Pancreas (tissue), 10 donors: ENCODE measurements around the gene ANKRD28. TPM values are rescaled to one million over a fixed set of nuclear protein-coding genes. Genes with fewer than 3 reads are reported as not detected.

Experiments
- ATAC-seq, 4 donors: fragments of 200-7000 bp; cut with Tn5 transposase; one replicate each; pipeline versions ENCODE4 v1.8.0 to v1.9.1; 2020; ENCODE audit warnings: mild to moderate bottlenecking in 4 of 4, moderate library complexity in 4 of 4
- DNase-seq, 6 donors: peaks; one replicate each; pipeline ENCODE4 v3.0.0-alpha.2; 2020
- FAIRE-seq: peaks from 2 replicates; lab custom pipeline; 2012; peaks lifted over from hg19 to GRCh38; lab: Jason Lieb, UNC
- H3K27ac ChIP-seq, 4 donors: fragments of 200-600 bp; sonication (generic); 1 replicate in 3 of 4; 2 replicates in 1 of 4; pipeline versions ENCODE4 v1.5.0 to v1.8.0; 2020
- H3K27me3 ChIP-seq, 4 donors: fragments of 200-600 bp; one replicate each; pipeline ENCODE4 v1.8.0; 2021
- H3K36me3 ChIP-seq, 3 donors: fragments of 200-600 bp; sonication (generic) in 1 of 3; one replicate each; pipeline versions ENCODE4 v1.5.0 to v1.8.0; 2020 to 2021
- H3K4me1 ChIP-seq, 3 donors: fragments of 200-600 bp; one replicate each; pipeline ENCODE4 v1.8.0; 2021
- H3K4me3 ChIP-seq, 4 donors: fragments of 200-600 bp; sonication (generic) in 2 of 4; one replicate each; pipeline versions ENCODE4 v1.5.0 to v1.8.0; 2020 to 2021
- H3K9me3 ChIP-seq, 4 donors: fragments of 200-600 bp; one replicate each; pipeline ENCODE4 v1.8.0; 2021
- CTCF ChIP-seq, 4 donors: fragments of 200-600 bp; sonication (generic) in 3 of 4; IDR thresholded peaks; one replicate each; pipeline versions ENCODE4 v1.5.0 to v1.8.0; 2021; ENCODE audit warnings: antibody characterized with exemption in 4 of 4
- WGBS, 2 donors: extraction: QIAGEN DNeasy Blood & Tissue Kit; methylation state at CpG; one replicate each; pipeline ENCODE4 v1.1.7; 2013; 5-methylcytosine and 5-hydroxymethylcytosine counted together
- intact Hi-C, 3 donors: fragments of 100-400 bp; cut with DNase I; formaldehyde crosslinking; loops; one replicate each; pipeline versions ENCODE4 v1.11.1 to v1.14.2; 2022
- polyA plus RNA-seq, 2 donors: library from polyadenylated mRNA; stranded (reverse); fragments of 200-250 nt; gene quantifications; one replicate each; pipeline ENCODE4 v1.2.3, GENCODE V29; 2013
- total RNA-seq, 6 donors: library from RNA; stranded (reverse); fragmentation: NEBNext Ultra II Directional in 4 of 6; extraction: Animal tissue kit (Norgen Biotek cat#: 25700) in 4 of 6; gene quantifications; one replicate each; pipeline versions ENCODE4 v1.2.1 to v1.2.4, GENCODE V29; 2021 to 2023
- donor health status: healthy with polysubstance abuse.
- donor health status: DM: no; HTN: no; CAD: no; lungs with moderate emphysema.
- donor health status: DM: no; HTN: no; CAD: no.
- donor health status: control.
- donor health status: control.
- donor health status: Bipolar disorder and iron deficiency.
- donor health status: DM: yes; HTN: yes; CAD: no.
- donor health status: DM: no; HTN: no; CAD: no.
- donor health status: DM: no; HTN: no; CAD: no.
- donor health status: DM: yes; HTN: yes; CAD: no.

The ANKRD28 gene
- total and polyA plus RNA-seq, 8 donors = 9.5 to 40.5 (median 29.6) TPM

- WGBS, 2 donors = 89 to 93% methylated on average over 4 of the region's 4 CpGs
- DNase-seq (no peak), ATAC-seq (no peak), FAIRE-seq (no peak)
- Histone ChIP-seq H3K4me3 (no peak overlapping the region), H3K4me1 (no peaks in the 10 kb centered on the region), H3K36me3 (peaks cover 7 to 27% (median 12%) of the 10 kb centered on the region in 3 donors), H3K27me3 (no peaks in the 10 kb centered on the region), H3K27ac (no peak overlapping the region), H3K9me3 (no peaks in the 10 kb centered on the region)
- TF ChIP-seq CTCF (IDR thresholded peaks at IDR 0.05) = no peak
- intact Hi-C loops = no loop called here
Measured at GRCh38 chr3:15690230-15690629, 107.5 kb downstream of the ANKRD28 start.

- DNase-seq (no peak), ATAC-seq (no peak), FAIRE-seq (no peak)
- no peak overlapping the region for H3K27ac ChIP-seq
- intact Hi-C loops = no loop called here
- WGBS, 2 donors = 73 to 77% methylated on average over 7 of the region's 7 CpGs
- no peaks in the 10 kb centered on the region for H3K9me3 ChIP-seq
- peaks cover 0 to 2% (median 0%) of the 10 kb centered on the region in 3 donors for H3K4me1 ChIP-seq
- H3K4me3 ChIP-seq = no peak overlapping the region
- no peaks in the 10 kb centered on the region for H3K27me3 ChIP-seq
- H3K36me3 ChIP-seq = peaks cover 0 to 37% (median 18%) of the 10 kb centered on the region in 3 donors
- TF ChIP-seq CTCF (IDR thresholded peaks at IDR 0.05) = no peak
Measured at GRCh38 chr3:15685927-15686326, 111.9 kb downstream of the ANKRD28 start.

DNA sequence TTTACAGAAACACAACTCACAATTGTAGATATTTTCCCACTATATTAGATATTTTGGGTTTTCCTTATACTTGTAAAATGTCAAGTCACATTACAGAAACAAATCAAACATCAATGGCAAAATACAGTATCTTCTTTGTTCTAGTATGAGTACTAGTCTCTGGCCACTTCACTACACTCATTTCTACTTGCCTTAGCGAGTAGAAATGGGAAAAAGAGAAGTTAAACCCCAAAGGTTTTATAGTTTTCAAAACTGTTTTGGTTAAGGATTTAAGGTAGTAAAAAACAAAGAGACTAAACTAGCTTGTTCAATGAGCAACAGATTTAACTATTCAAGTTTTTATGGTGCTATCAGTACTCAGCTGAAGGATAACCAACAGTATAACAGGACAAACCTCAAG, 114.5 kb downstream of the ANKRD28 start:
- Histone ChIP-seq H3K9me3 (no peaks in the 10 kb centered on the region), H3K27ac (no peak overlapping the region), H3K27me3 (no peaks in the 10 kb centered on the region), H3K4me1 (peaks cover 0 to 2% (median 0%) of the 10 kb centered on the region in 3 donors), H3K4me3 (no peak overlapping the region), H3K36me3 (peaks cover 3 to 31% (median 14%) of the 10 kb centered on the region in 3 donors)
- peak; percentile 34 for FAIRE-seq
- WGBS, 2 donors = 90 to 93% methylated on average over 1 of the region's 1 CpG
- intact Hi-C loops = no loop called here
- no peak for DNase-seq
- no peak for ATAC-seq
- no peak for TF ChIP-seq CTCF (IDR thresholded peaks at IDR 0.05)

GRCh38 chr3:15682561-15683185, 115.1 kb downstream of the ANKRD28 start:
- intact Hi-C loops = no loop called here

More at GRCh38 chr3:15682561-15683185, 115.1 kb downstream of the ANKRD28 start:
- WGBS, 2 donors = 39 to 50% methylated on average over 3 of the region's 3 CpGs
- H3K9me3 ChIP-seq = no peaks in the 10 kb centered on the region
- H3K27ac ChIP-seq = no peak overlapping the region
- no peaks in the 10 kb centered on the region for H3K27me3 ChIP-seq
- FAIRE-seq (no peak), ATAC-seq (no peak), DNase-seq (no peak)
- H3K4me3 ChIP-seq = no peak overlapping the region
- TF ChIP-seq CTCF (IDR thresholded peaks at IDR 0.05) = no peak
- H3K4me1 ChIP-seq = peaks cover 0 to 2% (median 0%) of the 10 kb centered on the region in 3 donors
- peaks cover 3 to 35% (median 16%) of the 10 kb centered on the region in 3 donors for H3K36me3 ChIP-seq
